Measurements from ENCODE around the gene CHSY1.

DNA sequence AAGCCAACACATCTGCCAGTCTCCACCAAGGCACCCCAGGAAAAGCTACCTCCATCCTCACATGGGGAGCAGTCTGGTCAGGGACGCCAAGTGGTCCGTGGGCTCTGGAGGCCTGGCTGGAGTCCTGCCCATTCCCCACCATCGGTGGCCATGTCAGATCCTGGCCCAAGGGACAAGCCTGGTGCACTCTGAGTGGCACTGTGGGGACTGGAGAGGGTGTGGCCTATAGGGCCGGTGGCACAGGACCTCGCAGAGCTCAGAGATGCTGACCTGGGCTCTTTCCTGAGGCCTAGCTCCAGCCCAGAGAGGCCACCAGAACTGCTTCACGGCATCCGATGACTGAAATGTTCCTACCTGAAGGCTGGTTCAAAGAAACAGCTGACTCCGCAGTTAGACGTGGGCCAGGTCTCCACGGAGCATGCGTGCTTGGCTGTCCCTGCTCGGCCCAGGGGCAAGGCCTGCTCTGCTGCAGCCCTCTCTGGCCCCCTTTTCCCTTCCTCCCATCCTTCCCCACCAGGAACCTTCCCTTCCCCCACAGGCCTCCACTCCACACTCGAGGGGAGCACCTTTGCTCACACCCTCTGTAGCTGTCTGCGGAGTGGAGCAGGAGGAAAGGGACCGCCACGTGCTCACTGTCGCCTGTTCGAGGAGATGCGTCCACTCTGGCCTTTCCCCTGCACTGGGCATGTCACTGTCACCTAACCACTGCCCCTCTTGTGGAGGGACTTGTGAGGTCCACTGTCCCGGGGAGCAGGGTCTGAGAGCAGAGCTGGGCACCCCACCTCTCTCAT lies 119.3 kb downstream of the CHSY1 start:
- TF ChIP-seq EZH2phosphoT487 (IDR thresholded peaks at IDR 0.05; ENCODE audit: insufficient read depth, low read depth): no peak
- TF ChIP-seq EZH2 (IDR thresholded peaks at IDR 0.05; ENCODE audit: insufficient read depth, poor library complexity, severe bottlenecking): no peak

All from GM23248 (cell line).